ENCODE measurements around the gene OR1Q1. TPM values are rescaled to one million over a fixed set of nuclear protein-coding genes. Genes with fewer than 3 reads are reported as not detected.
A peak's percentile ranks its signal among the peaks of the same experiment; 100 is the strongest.

OR1Q1 gene
- total RNA-seq (2014; rRNA removed; shearing (Covaris generic)) (not detected in 2 replicates), polyA plus RNA-seq (2016; fragmentation: Nextera tagmentation; extraction: Ambion mirVana) (0.26 TPM in 1 of 2 replicates, not detected in the other)

- Histone ChIP-seq H3K9me2 (ENCODE audit: insufficient read depth) (no peaks in the 10 kb centered on the region), H3K4me2 (ENCODE audit: unreplicated experiment) (no peak within 1 kb of the TSS), H4K20me1 (ENCODE audit: insufficient read depth) (no peaks in the 10 kb centered on the region), H3K27me3 (replicated peaks; ENCODE audit: insufficient read depth) (no peaks in the 10 kb centered on the region), H3K79me2 (ENCODE audit: insufficient read depth) (no peaks in the 10 kb centered on the region), H3K4me3 (no peak within 1 kb of the TSS), H3K9ac (no peak within 1 kb of the TSS), H3K36me3 (ENCODE audit: low read depth) (no peaks in the 10 kb centered on the region), H3K9me3 (ENCODE audit: low read depth) (no peaks in the 10 kb centered on the region), H3K4me1 (ENCODE audit: insufficient read depth) (no peaks in the 10 kb centered on the region), H2AFZ (no peak within 1 kb of the TSS), H3K27ac (no peak within 1 kb of the TSS), H3F3A (ENCODE audit: insufficient read depth) (no peaks in the 10 kb centered on the region)
- in situ Hi-C loops (cut with MboI), result no loop called here
- no peak for DNase-seq
- 95 to 100% methylated on average over 1 of the region's 1 CpG for WGBS, 2 experiments (ENCODE audit: low coverage in 1 of 2, low lambda C conversion rate in 2 of 2, missing lambda C conversion rate in 2 of 2)
- TF ChIP-seq EZH2phosphoT487 (IDR thresholded peaks at IDR 0.05; ENCODE audit: insufficient read depth, low read depth) (no peak), EZH2 (IDR thresholded peaks at IDR 0.05; ENCODE audit: insufficient read depth, poor library complexity, severe bottlenecking) (no peak)
Measured at GRCh38 chr9:122614362-122614761, at the start of gene OR1Q1. OR1Q1 (plus strand) TSS chr9:122614738; CDS start chr9:122614738, 0 bp downstream.

GRCh38 chr9:122567901-122568300, 46.6 kb upstream of the OR1Q1 start:
- Histone ChIP-seq H3K4me1 (ENCODE audit: insufficient read depth) (peaks cover 12% of the 10 kb centered on the region), H3K79me2 (ENCODE audit: insufficient read depth) (no peaks in the 10 kb centered on the region), H3K27me3 (replicated peaks; ENCODE audit: insufficient read depth) (no peaks in the 10 kb centered on the region), H2AFZ (no peak overlapping the region), H3F3A (ENCODE audit: insufficient read depth) (peaks cover 12% of the 10 kb centered on the region), H3K27ac (no peak overlapping the region), H3K4me3 (no peak overlapping the region), H3K4me2 (ENCODE audit: unreplicated experiment) (no peak overlapping the region), H3K9me3 (ENCODE audit: low read depth) (no peaks in the 10 kb centered on the region), H3K9ac (no peak overlapping the region), H3K9me2 (ENCODE audit: insufficient read depth) (no peaks in the 10 kb centered on the region; the same call in 1 of the 2 replicates), H4K20me1 (ENCODE audit: insufficient read depth) (no peaks in the 10 kb centered on the region), H3K36me3 (ENCODE audit: low read depth) (no peaks in the 10 kb centered on the region)
- in situ Hi-C loops (cut with MboI), result no loop called here
- WGBS, 2 experiments (ENCODE audit: low coverage in 1 of 2, low lambda C conversion rate in 2 of 2, missing lambda C conversion rate in 2 of 2), result 94 to 98% methylated on average over 4 of the region's 4 CpGs
- TF ChIP-seq EZH2phosphoT487 (IDR thresholded peaks at IDR 0.05; ENCODE audit: insufficient read depth, low read depth) (no peak), EZH2 (IDR thresholded peaks at IDR 0.05; ENCODE audit: insufficient read depth, poor library complexity, severe bottlenecking) (no peak)
- DNase-seq, result no peak

GRCh38 chr9:122572456-122572855, 42.1 kb upstream of the OR1Q1 start:
- peak overlapping the region; percentile 40 for H3K4me3 ChIP-seq
- H3K9ac ChIP-seq, result no peak overlapping the region
- H3K79me2 ChIP-seq (ENCODE audit: insufficient read depth), result no peaks in the 10 kb centered on the region
- peak overlapping the region; percentile 46 for H3K27ac ChIP-seq
- TF ChIP-seq EZH2phosphoT487 (IDR thresholded peaks at IDR 0.05; ENCODE audit: insufficient read depth, low read depth), result no peak
- no peak for TF ChIP-seq EZH2 (IDR thresholded peaks at IDR 0.05; ENCODE audit: insufficient read depth, poor library complexity, severe bottlenecking)
- 25 to 38% methylated on average over 2 of the region's 2 CpGs for WGBS, 2 experiments (ENCODE audit: low coverage in 1 of 2, low lambda C conversion rate in 2 of 2, missing lambda C conversion rate in 2 of 2)
- peak; percentile 82 for DNase-seq
- peak overlapping the region; percentile 25 for H2AFZ ChIP-seq
- peak overlapping the region; percentile 70 for H3K4me2 ChIP-seq (ENCODE audit: unreplicated experiment)
- peaks cover 27% of the 10 kb centered on the region for H3F3A ChIP-seq (ENCODE audit: insufficient read depth)
- no peaks in the 10 kb centered on the region for H3K36me3 ChIP-seq (ENCODE audit: low read depth)
- no peaks in the 10 kb centered on the region for H3K9me3 ChIP-seq (ENCODE audit: low read depth)
- no peaks in the 10 kb centered on the region for H4K20me1 ChIP-seq (ENCODE audit: insufficient read depth)
- H3K9me2 ChIP-seq (ENCODE audit: insufficient read depth), result no peaks in the 10 kb centered on the region; the same call in 1 of the 2 replicates
- in situ Hi-C loops (cut with MboI), result no loop called here
- H3K27me3 ChIP-seq (replicated peaks; ENCODE audit: insufficient read depth), result no peaks in the 10 kb centered on the region
- H3K4me1 ChIP-seq (ENCODE audit: insufficient read depth), result peaks cover 28% of the 10 kb centered on the region

GRCh38 chr9:122579874-122580273, 34.7 kb upstream of the OR1Q1 start:
- no peak overlapping the region for H3K27ac ChIP-seq
- no peak overlapping the region for H3K4me3 ChIP-seq
- DNase-seq, result no peak
- H3K79me2 ChIP-seq (ENCODE audit: insufficient read depth), result no peaks in the 10 kb centered on the region
- H4K20me1 ChIP-seq (ENCODE audit: insufficient read depth), result no peaks in the 10 kb centered on the region
- peaks cover 5% of the 10 kb centered on the region; the same call in 1 of the 2 replicates for H3F3A ChIP-seq (ENCODE audit: insufficient read depth)
- no peak overlapping the region for H2AFZ ChIP-seq
- no peaks in the 10 kb centered on the region for H3K27me3 ChIP-seq (replicated peaks; ENCODE audit: insufficient read depth)
- TF ChIP-seq EZH2phosphoT487 (IDR thresholded peaks at IDR 0.05; ENCODE audit: insufficient read depth, low read depth), result no peak
- TF ChIP-seq EZH2 (IDR thresholded peaks at IDR 0.05; ENCODE audit: insufficient read depth, poor library complexity, severe bottlenecking), result no peak
- H3K9me2 ChIP-seq (ENCODE audit: insufficient read depth), result no peaks in the 10 kb centered on the region
- WGBS, 2 experiments (ENCODE audit: low coverage in 1 of 2, low lambda C conversion rate in 2 of 2, missing lambda C conversion rate in 2 of 2), result 80 to 81% methylated on average over 5 of the region's 5 CpGs
- in situ Hi-C loops (cut with MboI), result no loop called here
- H3K4me1 ChIP-seq (ENCODE audit: insufficient read depth), result peaks cover 14% of the 10 kb centered on the region
- no peaks in the 10 kb centered on the region for H3K36me3 ChIP-seq (ENCODE audit: low read depth)
- no peak overlapping the region for H3K9ac ChIP-seq
- H3K9me3 ChIP-seq (ENCODE audit: low read depth), result no peaks in the 10 kb centered on the region
- no peak overlapping the region for H3K4me2 ChIP-seq (ENCODE audit: unreplicated experiment)

All from GM23248 (cell line).